Neural cell (in vitro differentiated cells): Measurements from ENCODE around the gene C2CD3. TPM values are rescaled to one million over a fixed set of nuclear protein-coding genes. Genes with fewer than 3 reads are reported as not detected.

ENCODE experiments used
- H2AFZ ChIP-seq: fragments of 200-600, 300-800 bp; sonication (generic), shearing (Covaris generic); 2 replicates; pipeline ENCODE4 v1.6.0; 2014; ENCODE audit warnings: low read depth, mild to moderate bottlenecking, antibody characterized with exemption, low read length, moderate library complexity
- H3F3A ChIP-seq: fragments of 200-600 bp; shearing (Covaris generic); 2 replicates; pipeline ENCODE4 v1.6.1; 2016; ENCODE audit warnings: mild to moderate bottlenecking, moderate library complexity, mixed read lengths, antibody characterized with exemption, low read length; ENCODE audit not compliant: insufficient read depth, poor library complexity, severe bottlenecking
- H3K27ac ChIP-seq: fragments of 200-600, 300-800 bp; sonication (generic), shearing (Covaris generic); 2 replicates; pipeline ENCODE4 v1.5.1; 2014; ENCODE audit warnings: mild to moderate bottlenecking, low read length, moderate library complexity
- H3K27me3 ChIP-seq: fragments of 300-800, 200-600 bp; sonication (generic), shearing (Covaris generic); 2 replicates; pipeline ENCODE4 v1.6.0; 2014; ENCODE audit warnings: mild to moderate bottlenecking, low read depth, low read length, moderate library complexity; ENCODE audit not compliant: insufficient read depth
- H3K36me3 ChIP-seq: fragments of 300-800, 200-600 bp; sonication (generic), shearing (Covaris generic); 2 replicates; pipeline ENCODE4 v1.5.1; 2014; ENCODE audit warnings: mild to moderate bottlenecking, antibody characterized with exemption, low read length, moderate library complexity; ENCODE audit not compliant: insufficient read depth
- H3K4me2 ChIP-seq: fragments of 300-800, 200-600 bp; sonication (generic), shearing (Covaris generic); 2 replicates; pipeline ENCODE4 v1.6.0; 2014; ENCODE audit warnings: mild to moderate bottlenecking, low read length
- H3K4me3 ChIP-seq: fragments of 300-800, 200-600 bp; sonication (generic), shearing (Covaris generic); 2 replicates; pipeline ENCODE4 v1.5.1; 2014; ENCODE audit warnings: mild to moderate bottlenecking, low read length, moderate library complexity
- H3K79me2 ChIP-seq: fragments of 200-600 bp; shearing (Covaris generic); replicated peaks from 2 replicates; pipeline ENCODE4 v1.6.0; 2014; ENCODE audit warnings: mild to moderate bottlenecking, low read length, moderate library complexity; ENCODE audit not compliant: insufficient read depth
- H3K9ac ChIP-seq: fragments of 300-800, 200-600 bp; sonication (generic), shearing (Covaris generic); 2 replicates; pipeline ENCODE4 v1.6.1; 2016; ENCODE audit warnings: mild to moderate bottlenecking, low read length, mixed read lengths
- H3K9me2 ChIP-seq: fragments of 200-600 bp; shearing (Covaris generic); 2 replicates; pipeline ENCODE4 v1.6.1; 2016; ENCODE audit warnings: mild to moderate bottlenecking, low read length, mixed read lengths; ENCODE audit not compliant: insufficient read depth
- H3K9me3 ChIP-seq: fragments of 200-600, 300-800 bp; sonication (generic), shearing (Covaris generic); 2 replicates; pipeline ENCODE4 v1.6.1; 2016; ENCODE audit warnings: mild to moderate bottlenecking, mixed run types, low read length, moderate library complexity, mixed read lengths
- H4K20me1 ChIP-seq: fragments of 200-600 bp; shearing (Covaris generic); 2 replicates; pipeline ENCODE4 v1.6.1; 2016; ENCODE audit warnings: mild to moderate bottlenecking, mixed run types; ENCODE audit not compliant: insufficient read depth
- CTCF ChIP-seq: fragments of 450-650 bp; IDR thresholded peaks from 2 replicates; pipeline ENCODE4 v1.5.1; 2014; ENCODE audit warnings: antibody characterized with exemption, mild to moderate bottlenecking, moderate library complexity; ENCODE audit not compliant: poor library complexity, severe bottlenecking
- EP300 ChIP-seq: fragments of 450-650 bp; conservative IDR thresholded peaks from 2 replicates; pipeline ENCODE4 v1.6.1; 2014; ENCODE audit warnings: antibody characterized with exemption, mild to moderate bottlenecking, moderate library complexity; ENCODE audit not compliant: poor library complexity, severe bottlenecking
- EZH2 ChIP-seq: fragments of 200-600, 300-800 bp; shearing (Covaris generic), sonication (generic); IDR thresholded peaks from 2 replicates; pipeline ENCODE4 v1.6.1; 2014; ENCODE audit warnings: antibody characterized with exemption, low read length, borderline replicate concordance, mild to moderate bottlenecking; ENCODE audit not compliant: insufficient read depth, poor library complexity, severe bottlenecking
- MXI1 ChIP-seq: fragments of 450-650 bp; conservative IDR thresholded peaks from 2 replicates; pipeline ENCODE4 v1.6.1; 2014; ENCODE audit warnings: antibody characterized with exemption, mild to moderate bottlenecking; ENCODE audit not compliant: poor library complexity, severe bottlenecking
- POLR2AphosphoS5 ChIP-seq: IDR thresholded peaks from 2 replicates; pipeline ENCODE4 v1.6.1; 2012
- RAD21 ChIP-seq: fragments of 450-650 bp; conservative IDR thresholded peaks from 2 replicates; pipeline ENCODE4 v1.6.1; 2014; ENCODE audit warnings: antibody characterized with exemption, mild to moderate bottlenecking, moderate library complexity
- REST ChIP-seq: IDR thresholded peaks from 2 replicates; pipeline ENCODE4 v1.6.1; 2012; ENCODE audit warnings: borderline replicate concordance
- SMC3 ChIP-seq: fragments of 450-650 bp; conservative IDR thresholded peaks from 2 replicates; pipeline ENCODE4 v1.6.1; 2014; ENCODE audit warnings: antibody characterized with exemption, mild to moderate bottlenecking, moderate library complexity; ENCODE audit not compliant: poor library complexity
- TAF1 ChIP-seq: IDR thresholded peaks from 2 replicates; pipeline ENCODE4 v1.6.1; 2012; ENCODE audit warnings: low read depth
- polyA plus RNA-seq: library from polyadenylated mRNA; depleted of rRNA; stranded (reverse); fragments of >200 nt; gene quantifications from 2 replicates; pipeline ENCODE4 v1.2.3, GENCODE V29; 2014

Gene C2CD3
- polyA plus RNA-seq, 1 donor from 2014 or later = 13.2 TPM

GRCh38 chr11:74154620-74155281, 16.1 kb downstream of the C2CD3 start:
- H2AFZ ChIP-seq = no peak overlapping the region
- no peak overlapping the region for H3K4me3 ChIP-seq
- TF ChIP-seq SMC3 = no peak
- TF ChIP-seq MXI1 = no peak
- no peak for TF ChIP-seq CTCF
- TF ChIP-seq POLR2AphosphoS5 = no peak
- TF ChIP-seq EP300 = no peak
- TF ChIP-seq EZH2 = no peak
- no peak for TF ChIP-seq REST
- no peak for TF ChIP-seq RAD21
- TF ChIP-seq TAF1 = no peak
- H3K36me3 ChIP-seq = peaks cover 4% of the 10 kb centered on the region
- H3K79me2 ChIP-seq = peaks cover 6% of the 10 kb centered on the region
- no peaks in the 10 kb centered on the region for H3K9me3 ChIP-seq
- no peak overlapping the region for H3K9ac ChIP-seq
- no peak overlapping the region for H3K27ac ChIP-seq
- no peaks in the 10 kb centered on the region for H3K9me2 ChIP-seq
- H3K27me3 ChIP-seq = no peaks in the 10 kb centered on the region
- no peak overlapping the region for H3K4me2 ChIP-seq
- H4K20me1 ChIP-seq = no peaks in the 10 kb centered on the region
- no peaks in the 10 kb centered on the region for H3F3A ChIP-seq

- H2AFZ ChIP-seq = no peak overlapping the region
- H3K27ac ChIP-seq = no peak overlapping the region
- no peak for TF ChIP-seq SMC3
- TF ChIP-seq MXI1 = no peak
- TF ChIP-seq POLR2AphosphoS5 = no peak
- no peak for TF ChIP-seq TAF1
- TF ChIP-seq EZH2 = no peak
- TF ChIP-seq EP300 = no peak
- H3K9me3 ChIP-seq = no peaks in the 10 kb centered on the region
- H3K4me2 ChIP-seq = no peak overlapping the region
- no peaks in the 10 kb centered on the region for H4K20me1 ChIP-seq
- H3K27me3 ChIP-seq = no peaks in the 10 kb centered on the region
- H3K9ac ChIP-seq = no peak overlapping the region
- H3K36me3 ChIP-seq = no peaks in the 10 kb centered on the region
- H3K9me2 ChIP-seq = no peaks in the 10 kb centered on the region
- H3F3A ChIP-seq = no peaks in the 10 kb centered on the region
- peaks cover 6% of the 10 kb centered on the region for H3K79me2 ChIP-seq
- no peak overlapping the region for H3K4me3 ChIP-seq
Observed at GRCh38 chr11:74153224-74153623, 17.6 kb downstream of the C2CD3 start.
